ENCODE data around the gene KIF26A.
"Not testable (repeated sequence)": the region's sequence is repeated elsewhere in the genome, so short reads cannot be mapped to it uniquely, and the experiment has no call there.

- TF ChIP-seq POLR2A, CTCF, EP300, POLR2AphosphoS5 (IDR thresholded peaks at IDR 0.05): not testable (repeated sequence)
Measured at GRCh38 chr14:104208331-104208730, 69.9 kb downstream of the KIF26A start.
